ENCODE results near the gene FABP1.

- no peak for TF ChIP-seq CTCF (IDR thresholded peaks at IDR 0.05)
- no peak for TF ChIP-seq EZH2 (IDR thresholded peaks at IDR 0.05; ENCODE audit: borderline replicate concordance, insufficient read depth, low read depth, low read length, poor library complexity, severe bottlenecking)
Measured at GRCh38 chr2:88074150-88074549, 53.7 kb downstream of the FABP1 start.
